HEK293T (cell line): Measurements from ENCODE around the gene OR4S2.

ENCODE experiments used
- CTCF ChIA-PET: fragments of 350-600 bp; formaldehyde crosslinking; extraction: SDS; loops from one replicate; lab custom pipeline; 2021; ENCODE audit warnings: antibody characterized with exemption, inconsistent platforms; lab: Yijun Ruan, JAX
- POLR2A ChIA-PET: fragments of 350-600 bp; formaldehyde crosslinking; extraction: SDS; loops from one replicate; lab custom pipeline; 2020; ENCODE audit warnings: antibody characterized with exemption, inconsistent platforms; lab: Yijun Ruan, JAX
- DNase-seq: peaks from one replicate; pipeline ENCODE4 v3.0.0; 2012; ENCODE audit warnings: mixed read lengths; ENCODE audit errors: extremely low spot score
- ARNT ChIP-seq: fragments of 450-650 bp; IDR thresholded peaks from 2 replicates; pipeline ENCODE4 v1.6.1; 2017; ENCODE audit warnings: mild to moderate bottlenecking
- BHLHE40 ChIP-seq: fragments of 450-650 bp; IDR thresholded peaks from 2 replicates; pipeline ENCODE4 v1.6.1; 2016; ENCODE audit warnings: mild to moderate bottlenecking, moderate library complexity, borderline replicate concordance
- CTBP1 ChIP-seq: fragments of 450-650 bp; IDR thresholded peaks from 2 replicates; pipeline ENCODE4 v1.6.1; 2016; ENCODE audit warnings: borderline replicate concordance
- ELF4 ChIP-seq: fragments of 450-650 bp; IDR thresholded peaks from 2 replicates; pipeline ENCODE4 v1.6.1; 2017; ENCODE audit warnings: antibody characterized with exemption
- FOXA1 ChIP-seq: fragments of 450-650 bp; IDR thresholded peaks from 2 replicates; pipeline ENCODE4 v1.6.1; 2016; ENCODE audit warnings: mild to moderate bottlenecking
- FOXK2 ChIP-seq: fragments of 450-650 bp; IDR thresholded peaks from 2 replicates; pipeline ENCODE4 v1.6.1; 2016; ENCODE audit warnings: mild to moderate bottlenecking
- FOXM1 ChIP-seq: fragments of 450-650 bp; IDR thresholded peaks from 2 replicates; pipeline ENCODE4 v1.6.1; 2017; ENCODE audit warnings: mild to moderate bottlenecking, borderline replicate concordance
- HDGF ChIP-seq: fragments of 450-650 bp; IDR thresholded peaks from 2 replicates; pipeline ENCODE4 v1.6.1; 2017; ENCODE audit warnings: antibody characterized with exemption, borderline replicate concordance
- L3MBTL2 ChIP-seq: fragments of 450-650 bp; conservative IDR thresholded peaks from 2 replicates; pipeline ENCODE4 v1.6.1; 2016; ENCODE audit warnings: mild to moderate bottlenecking
- LEF1 ChIP-seq: fragments of 450-650 bp; IDR thresholded peaks from 2 replicates; pipeline ENCODE4 v1.6.1; 2017; ENCODE audit warnings: mild to moderate bottlenecking, borderline replicate concordance
- NFRKB ChIP-seq: fragments of 450-650 bp; IDR thresholded peaks from 2 replicates; pipeline ENCODE4 v1.6.1; 2016; ENCODE audit warnings: mild to moderate bottlenecking, moderate library complexity
- SP1 ChIP-seq: fragments of 450-650 bp; IDR thresholded peaks from 2 replicates; pipeline ENCODE4 v1.6.1; 2017
- SUZ12 ChIP-seq: fragments of 450-650 bp; IDR thresholded peaks from 2 replicates; pipeline ENCODE4 v1.6.1; 2016; ENCODE audit warnings: mild to moderate bottlenecking
- TARDBP ChIP-seq: fragments of 450-650 bp; IDR thresholded peaks from 2 replicates; pipeline ENCODE4 v1.6.1; 2016
- ZNF384 ChIP-seq: fragments of 450-650 bp; IDR thresholded peaks from 2 replicates; pipeline ENCODE4 v1.6.1; 2016
- TF ChIP-seq, protein P1 (sequence below): fragments of 450-650 bp; IDR thresholded peaks from 2 replicates; pipeline ENCODE4 v1.6.1; 2016

The OR4S2 gene

GRCh38 chr11:55655096-55655495 is 7.0 kb downstream of the OR4S2 start:
- TF ChIP-seq LEF1 (no peak), FOXK2 (no peak), SUZ12 (no peak), SP1 (no peak), ZNF384 (no peak), TARDBP (no peak), BHLHE40 (no peak), HDGF (no peak), ELF4 (no peak), NFRKB (no peak), CTBP1 (no peak), FOXM1 (no peak), ARNT (no peak), FOXA1 (no peak), L3MBTL2 (no peak)
- TF ChIP-seq, protein P1, sequence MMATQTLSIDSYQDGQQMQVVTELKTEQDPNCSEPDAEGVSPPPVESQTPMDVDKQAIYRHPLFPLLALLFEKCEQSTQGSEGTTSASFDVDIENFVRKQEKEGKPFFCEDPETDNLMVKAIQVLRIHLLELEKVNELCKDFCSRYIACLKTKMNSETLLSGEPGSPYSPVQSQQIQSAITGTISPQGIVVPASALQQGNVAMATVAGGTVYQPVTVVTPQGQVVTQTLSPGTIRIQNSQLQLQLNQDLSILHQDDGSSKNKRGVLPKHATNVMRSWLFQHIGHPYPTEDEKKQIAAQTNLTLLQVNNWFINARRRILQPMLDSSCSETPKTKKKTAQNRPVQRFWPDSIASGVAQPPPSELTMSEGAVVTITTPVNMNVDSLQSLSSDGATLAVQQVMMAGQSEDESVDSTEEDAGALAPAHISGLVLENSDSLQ: no peak
- CTCF ChIA-PET: no interaction called here
- POLR2A ChIA-PET: no interaction called here
- DNase-seq: no peak

- TF ChIP-seq SUZ12 (no peak), FOXK2 (no peak), L3MBTL2 (no peak), SP1 (no peak), NFRKB (no peak), ELF4 (no peak), FOXM1 (no peak), ZNF384 (no peak), HDGF (no peak), CTBP1 (no peak), FOXA1 (no peak), LEF1 (no peak), BHLHE40 (no peak), ARNT (no peak), TARDBP (no peak)
- TF ChIP-seq, protein P1: no peak
- CTCF ChIA-PET: no interaction called here
- POLR2A ChIA-PET: no interaction called here
- DNase-seq: no peak
Measured at GRCh38 chr11:55658031-55658573, 10.0 kb downstream of the OR4S2 start.

DNA sequence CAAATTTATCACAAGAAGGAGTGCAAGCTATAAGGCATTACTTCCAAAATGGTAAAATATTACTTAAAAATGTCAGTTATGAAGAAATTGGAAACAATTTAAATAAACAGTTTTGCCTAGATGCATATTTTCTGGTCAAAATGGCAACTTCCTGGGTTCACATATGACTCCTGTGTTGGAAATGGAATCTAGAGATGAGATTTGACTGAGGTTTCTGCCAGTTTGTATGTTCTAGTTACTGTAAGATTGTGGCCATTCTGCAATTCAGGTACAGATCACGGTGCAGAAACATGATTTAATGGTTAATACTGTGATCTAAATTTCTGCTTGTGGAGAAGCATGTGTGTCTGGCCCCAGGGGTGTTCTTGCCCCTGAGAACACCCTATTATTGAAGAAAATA is 10.5 kb downstream of the OR4S2 start:
- ChIA-PET POLR2A (no interaction called here), CTCF (no interaction called here)
- no peak for TF ChIP-seq FOXK2
- TF ChIP-seq ZNF384: no peak
- DNase-seq: no peak

GRCh38 chr11:55661901-55662300 is 13.8 kb downstream of the OR4S2 start, which contains the start of gene OR4C6:
Gene OR4C6, plus strand, starts transcription at chr11:55662201. Its CDS starts 2,966 bp downstream, at chr11:55665167.
- no peak for DNase-seq
- POLR2A ChIA-PET: no interaction called here
- TF ChIP-seq NFRKB: no peak
- no peak for TF ChIP-seq FOXK2
- TF ChIP-seq BHLHE40: no peak
- TF ChIP-seq FOXM1: no peak
- no peak for TF ChIP-seq ELF4
- TF ChIP-seq L3MBTL2: no peak
- TF ChIP-seq SUZ12: no peak
- TF ChIP-seq LEF1: no peak
- TF ChIP-seq ARNT: no peak
- TF ChIP-seq, protein P1: no peak
- CTCF ChIA-PET: no interaction called here

- no peak for DNase-seq
- POLR2A ChIA-PET: no interaction called here
- CTCF ChIA-PET: no interaction called here
- TF ChIP-seq NFRKB: no peak
- no peak for TF ChIP-seq ELF4
- no peak for TF ChIP-seq FOXA1
- no peak for TF ChIP-seq SUZ12
- no peak for TF ChIP-seq ARNT
- no peak for TF ChIP-seq FOXM1
- TF ChIP-seq CTBP1: no peak
- no peak for TF ChIP-seq SP1
- TF ChIP-seq FOXK2: no peak
- no peak for TF ChIP-seq L3MBTL2
- no peak for TF ChIP-seq TARDBP
- no peak for TF ChIP-seq HDGF
- no peak for TF ChIP-seq BHLHE40
- TF ChIP-seq, protein P1: no peak
- TF ChIP-seq ZNF384: no peak
Measured at GRCh38 chr11:55669376-55669775, 21.2 kb downstream of the OR4S2 start.

DNA sequence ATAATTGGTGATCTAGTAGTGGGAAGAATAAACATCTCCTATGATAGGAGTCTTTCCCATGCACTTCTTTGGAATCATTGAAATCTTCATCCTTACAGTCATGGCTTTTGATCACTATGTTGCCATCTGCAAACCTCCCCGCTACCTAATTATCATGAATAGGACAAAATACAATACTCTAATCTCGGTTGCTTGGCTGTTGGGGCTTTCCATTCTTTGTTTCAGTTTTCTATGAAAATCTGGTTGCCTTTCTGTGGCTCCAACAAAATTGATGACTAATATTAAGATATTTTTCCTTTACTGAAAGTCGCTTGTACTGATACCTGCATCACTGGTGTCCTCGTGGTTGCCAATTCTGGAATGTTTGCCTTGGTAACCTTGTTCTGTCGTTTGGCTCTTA is 25.7 kb downstream of the OR4S2 start:
- no peak for TF ChIP-seq HDGF
- TF ChIP-seq ARNT: no peak
- TF ChIP-seq ELF4: no peak
- no peak for TF ChIP-seq NFRKB
- TF ChIP-seq LEF1: no peak
- TF ChIP-seq FOXM1: no peak
- no peak for TF ChIP-seq CTBP1
- TF ChIP-seq FOXK2: no peak
- no peak for TF ChIP-seq BHLHE40
- no peak for TF ChIP-seq FOXA1
- POLR2A ChIA-PET: no interaction called here
- CTCF ChIA-PET: no interaction called here
- DNase-seq: no peak
